IPS-18a (cell line): ENCODE measurements around the gene BCKDHB.

ENCODE experiments used
- H3K27ac ChIP-seq: one replicate; pipeline ENCODE4 v1.5.1; 2013; ENCODE audit warnings: low read length
- H3K27me3 ChIP-seq: one replicate; pipeline ENCODE4 v1.6.1; 2013; ENCODE audit warnings: mild to moderate bottlenecking, low read length; ENCODE audit not compliant: control insufficient read depth, insufficient read depth
- H3K36me3 ChIP-seq: one replicate; pipeline ENCODE4 v1.6.1; 2013; ENCODE audit warnings: low read depth, low read length; ENCODE audit not compliant: control insufficient read depth
- H3K4me1 ChIP-seq: one replicate; pipeline ENCODE4 v1.6.1; 2013; ENCODE audit warnings: low read depth, low read length; ENCODE audit not compliant: control insufficient read depth
- H3K4me3 ChIP-seq: one replicate; pipeline ENCODE4 v1.5.1; 2013; ENCODE audit warnings: low read length
- H3K9ac ChIP-seq: one replicate; pipeline ENCODE4 v1.6.1; 2013; ENCODE audit warnings: mild to moderate bottlenecking, low read length, moderate library complexity
- H3K9me3 ChIP-seq: one replicate; pipeline ENCODE4 v1.6.1; 2013; ENCODE audit warnings: low read depth, low read length; ENCODE audit not compliant: control insufficient read depth

The BCKDHB gene

GRCh38 chr6:80182308-80182707 is 75.8 kb downstream of the BCKDHB start:
- Histone ChIP-seq H3K36me3 (no peaks in the 10 kb centered on the region), H3K4me3 (no peak overlapping the region), H3K27ac (no peak overlapping the region), H3K27me3 (no peaks in the 10 kb centered on the region), H3K9ac (no peak overlapping the region), H3K9me3 (no peaks in the 10 kb centered on the region), H3K4me1 (peaks cover 3% of the 10 kb centered on the region)

- Histone ChIP-seq H3K9me3 (no peaks in the 10 kb centered on the region), H3K4me1 (peaks cover 3% of the 10 kb centered on the region), H3K36me3 (no peaks in the 10 kb centered on the region), H3K9ac (no peak overlapping the region), H3K27ac (no peak overlapping the region), H3K4me3 (no peak overlapping the region), H3K27me3 (no peaks in the 10 kb centered on the region)
Measured at GRCh38 chr6:80183019-80183795, 76.7 kb downstream of the BCKDHB start.

DNA sequence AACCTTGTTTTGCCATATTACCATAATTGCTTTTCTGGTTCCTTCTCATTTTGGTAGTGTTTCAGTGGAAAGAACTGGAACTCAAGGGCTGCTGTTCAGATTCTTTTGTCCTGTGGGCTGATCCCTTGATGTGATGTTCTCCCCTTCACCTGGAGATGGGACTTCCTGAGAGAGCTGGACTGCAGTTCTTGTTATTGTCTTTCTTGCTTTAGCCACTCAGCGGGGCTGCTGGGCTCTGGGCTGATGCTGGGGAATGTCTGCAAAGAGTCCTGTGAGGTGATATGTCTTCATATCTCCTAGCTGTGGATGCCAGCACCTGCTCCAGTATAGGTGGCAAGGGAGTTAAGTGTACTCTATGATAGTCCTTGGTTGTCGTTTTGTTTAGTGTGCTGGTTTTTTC is 79.0 kb downstream of the BCKDHB start:
- no peaks in the 10 kb centered on the region for H3K27me3 ChIP-seq
- H3K36me3 ChIP-seq, result no peaks in the 10 kb centered on the region
- no peak overlapping the region for H3K27ac ChIP-seq
- H3K4me3 ChIP-seq, result no peak overlapping the region
- no peak overlapping the region for H3K9ac ChIP-seq
- H3K4me1 ChIP-seq, result peaks cover 3% of the 10 kb centered on the region
- no peaks in the 10 kb centered on the region for H3K9me3 ChIP-seq

DNA sequence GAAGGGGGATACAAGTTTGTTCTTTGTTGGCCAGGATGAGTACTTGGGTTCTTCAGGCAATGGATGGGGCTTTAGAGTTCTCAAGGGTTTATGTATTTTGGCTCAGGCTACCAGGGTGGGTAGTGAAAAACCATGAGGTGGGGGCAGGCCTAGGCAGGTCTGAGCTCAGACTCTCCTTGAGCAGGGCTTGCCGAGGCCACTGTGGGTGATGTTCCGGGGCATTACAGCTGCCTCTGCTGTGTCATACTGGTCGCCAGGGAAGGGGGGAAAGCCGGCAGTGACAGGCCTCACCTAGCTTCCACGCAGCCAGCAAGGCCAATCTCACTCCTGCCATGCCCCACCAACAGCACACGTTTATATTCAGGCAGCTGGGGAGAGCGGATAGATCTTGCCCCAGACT is 79.6 kb downstream of the BCKDHB start:
- Histone ChIP-seq H3K4me1 (peaks cover 3% of the 10 kb centered on the region), H3K36me3 (no peaks in the 10 kb centered on the region), H3K27me3 (no peaks in the 10 kb centered on the region), H3K27ac (no peak overlapping the region), H3K4me3 (no peak overlapping the region), H3K9ac (no peak overlapping the region), H3K9me3 (no peaks in the 10 kb centered on the region)

- Histone ChIP-seq H3K9ac (no peak overlapping the region), H3K36me3 (no peaks in the 10 kb centered on the region), H3K27ac (no peak overlapping the region), H3K4me1 (no peaks in the 10 kb centered on the region), H3K9me3 (no peaks in the 10 kb centered on the region), H3K27me3 (no peaks in the 10 kb centered on the region), H3K4me3 (no peak overlapping the region)
Measured at GRCh38 chr6:80196906-80197305, 90.4 kb downstream of the BCKDHB start.

DNA sequence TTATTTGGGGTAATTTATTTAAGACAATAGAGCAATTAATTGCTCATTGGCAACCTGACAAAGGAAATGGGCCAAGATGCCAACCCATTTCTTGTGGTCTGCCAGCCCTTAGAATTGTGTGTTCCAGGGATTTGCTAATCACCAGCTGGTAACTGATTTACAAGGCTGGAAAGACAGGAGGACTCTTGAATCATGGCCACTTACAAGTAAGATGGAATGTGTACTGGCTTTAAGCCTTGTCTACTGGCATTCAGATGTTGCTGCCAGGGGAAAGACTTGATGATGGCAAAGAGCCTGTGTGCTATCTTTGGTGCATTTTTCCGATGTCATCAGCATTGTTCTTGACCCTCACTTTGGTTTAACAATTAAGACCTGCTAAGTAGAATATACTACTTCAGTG is 91.0 kb downstream of the BCKDHB start:
- H3K4me1 ChIP-seq, result no peaks in the 10 kb centered on the region
- H3K9me3 ChIP-seq, result no peaks in the 10 kb centered on the region
- H3K36me3 ChIP-seq, result no peaks in the 10 kb centered on the region
- H3K4me3 ChIP-seq, result no peak overlapping the region
- no peak overlapping the region for H3K9ac ChIP-seq
- H3K27me3 ChIP-seq, result no peaks in the 10 kb centered on the region
- no peak overlapping the region for H3K27ac ChIP-seq

DNA sequence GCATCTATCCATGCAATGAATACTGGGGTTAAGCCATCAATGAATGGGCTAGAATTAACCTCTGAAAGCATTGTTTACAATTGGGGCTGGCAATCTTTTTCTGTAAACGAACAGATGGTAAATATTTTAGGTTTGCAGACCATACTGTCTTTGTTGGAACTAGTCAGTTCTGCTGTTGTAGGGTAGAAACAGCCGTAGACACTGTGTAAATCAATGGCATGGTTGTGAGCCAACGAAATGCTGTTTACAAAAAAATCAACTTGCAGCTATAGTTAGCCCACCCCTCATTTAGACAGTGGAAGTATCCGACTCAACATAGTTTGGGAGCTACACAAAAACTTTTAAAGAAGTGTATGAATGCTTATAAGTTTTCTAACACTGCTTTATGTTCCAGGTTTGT is 91.5 kb downstream of the BCKDHB start:
- Histone ChIP-seq H3K36me3 (no peaks in the 10 kb centered on the region), H3K4me1 (no peaks in the 10 kb centered on the region), H3K9me3 (no peaks in the 10 kb centered on the region), H3K27ac (no peak overlapping the region), H3K9ac (no peak overlapping the region), H3K27me3 (no peaks in the 10 kb centered on the region), H3K4me3 (no peak overlapping the region)

DNA sequence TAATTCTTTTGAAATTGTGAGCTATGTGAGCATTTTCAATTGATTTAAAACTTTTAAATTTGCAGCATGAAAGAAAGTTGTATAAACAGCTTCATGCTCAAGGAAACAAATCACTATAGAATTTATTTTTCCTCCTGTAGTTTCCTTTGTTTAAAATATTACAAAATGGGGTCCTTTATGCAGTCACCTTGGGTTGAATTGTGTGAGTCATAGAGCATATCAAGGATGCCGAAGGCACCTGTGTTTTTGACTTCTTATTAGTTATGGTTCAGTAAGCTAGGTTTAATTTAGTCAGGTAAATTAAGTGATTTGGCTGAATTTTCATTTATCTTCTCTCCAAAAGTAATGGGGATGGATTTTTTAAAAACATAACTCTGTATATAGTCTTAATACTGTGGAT is 96.8 kb downstream of the BCKDHB start:
- Histone ChIP-seq H3K4me1 (no peaks in the 10 kb centered on the region), H3K4me3 (no peak overlapping the region), H3K27me3 (no peaks in the 10 kb centered on the region), H3K9me3 (no peaks in the 10 kb centered on the region), H3K9ac (no peak overlapping the region), H3K27ac (no peak overlapping the region), H3K36me3 (no peaks in the 10 kb centered on the region)

- Histone ChIP-seq H3K4me3 (no peak overlapping the region), H3K9me3 (no peaks in the 10 kb centered on the region), H3K27me3 (no peaks in the 10 kb centered on the region), H3K27ac (no peak overlapping the region), H3K36me3 (no peaks in the 10 kb centered on the region), H3K4me1 (no peaks in the 10 kb centered on the region), H3K9ac (no peak overlapping the region)
Measured at GRCh38 chr6:80205404-80205803, 98.9 kb downstream of the BCKDHB start.

GRCh38 chr6:80206758-80207157 is 100.3 kb downstream of the BCKDHB start:
- H3K4me1 ChIP-seq, result peaks cover 6% of the 10 kb centered on the region
- no peaks in the 10 kb centered on the region for H3K27me3 ChIP-seq
- no peak overlapping the region for H3K4me3 ChIP-seq
- no peak overlapping the region for H3K9ac ChIP-seq
- no peak overlapping the region for H3K27ac ChIP-seq
- no peaks in the 10 kb centered on the region for H3K9me3 ChIP-seq
- H3K36me3 ChIP-seq, result no peaks in the 10 kb centered on the region

GRCh38 chr6:80209430-80209829 is 103.0 kb downstream of the BCKDHB start:
- Histone ChIP-seq H3K27ac (no peak overlapping the region), H3K36me3 (no peaks in the 10 kb centered on the region), H3K9me3 (no peaks in the 10 kb centered on the region), H3K4me3 (no peak overlapping the region), H3K9ac (no peak overlapping the region), H3K27me3 (no peaks in the 10 kb centered on the region), H3K4me1 (peaks cover 6% of the 10 kb centered on the region)

DNA sequence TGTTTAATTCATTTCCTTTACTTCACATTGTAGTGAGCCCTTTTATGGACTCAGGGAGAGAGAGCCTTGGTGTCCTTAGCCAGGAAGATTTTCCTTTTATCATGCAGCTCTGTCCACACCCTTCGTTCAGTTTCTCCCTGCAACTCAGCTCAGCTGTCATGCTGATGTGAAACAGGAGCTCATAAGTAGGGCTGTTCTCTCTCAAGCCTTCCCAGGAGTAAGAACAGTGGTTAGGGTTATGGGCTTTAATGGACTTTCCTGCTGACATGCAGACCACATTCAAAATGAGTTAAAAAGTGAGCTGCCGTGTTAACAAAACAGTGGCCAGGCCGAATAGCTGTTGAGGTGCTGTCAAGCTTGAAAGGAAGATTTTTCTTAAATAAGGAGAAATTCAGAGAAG is 104.1 kb downstream of the BCKDHB start:
- Histone ChIP-seq H3K27me3 (no peaks in the 10 kb centered on the region), H3K36me3 (no peaks in the 10 kb centered on the region), H3K9me3 (no peaks in the 10 kb centered on the region), H3K9ac (no peak overlapping the region), H3K4me3 (no peak overlapping the region), H3K4me1 (peaks cover 6% of the 10 kb centered on the region), H3K27ac (no peak overlapping the region)
